Measurements from ENCODE around the gene FARS2.

The FARS2 gene

DNA sequence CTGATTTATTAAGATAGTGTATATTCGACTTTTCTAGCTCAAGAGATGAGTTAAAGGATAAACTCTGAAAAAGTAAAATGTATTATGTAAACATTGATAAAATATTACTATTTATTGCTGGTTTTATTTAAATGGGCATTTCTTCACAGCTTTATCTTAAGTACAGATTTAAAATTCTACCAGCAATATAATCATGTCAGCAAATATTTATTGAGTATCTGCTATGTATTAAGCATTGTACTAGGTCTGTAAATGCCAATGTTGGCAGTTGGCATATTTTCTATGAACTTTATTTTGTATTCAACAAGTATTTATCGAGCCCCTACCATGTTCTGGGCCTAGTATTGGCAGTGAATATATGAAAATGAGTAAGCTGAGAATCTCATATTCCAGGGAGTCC, 231.0 kb downstream of the FARS2 start:
- H3K27me3 ChIP-seq = no peaks in the 10 kb centered on the region
- no peaks in the 10 kb centered on the region for H3K36me3 ChIP-seq
- TF ChIP-seq, protein P1, sequence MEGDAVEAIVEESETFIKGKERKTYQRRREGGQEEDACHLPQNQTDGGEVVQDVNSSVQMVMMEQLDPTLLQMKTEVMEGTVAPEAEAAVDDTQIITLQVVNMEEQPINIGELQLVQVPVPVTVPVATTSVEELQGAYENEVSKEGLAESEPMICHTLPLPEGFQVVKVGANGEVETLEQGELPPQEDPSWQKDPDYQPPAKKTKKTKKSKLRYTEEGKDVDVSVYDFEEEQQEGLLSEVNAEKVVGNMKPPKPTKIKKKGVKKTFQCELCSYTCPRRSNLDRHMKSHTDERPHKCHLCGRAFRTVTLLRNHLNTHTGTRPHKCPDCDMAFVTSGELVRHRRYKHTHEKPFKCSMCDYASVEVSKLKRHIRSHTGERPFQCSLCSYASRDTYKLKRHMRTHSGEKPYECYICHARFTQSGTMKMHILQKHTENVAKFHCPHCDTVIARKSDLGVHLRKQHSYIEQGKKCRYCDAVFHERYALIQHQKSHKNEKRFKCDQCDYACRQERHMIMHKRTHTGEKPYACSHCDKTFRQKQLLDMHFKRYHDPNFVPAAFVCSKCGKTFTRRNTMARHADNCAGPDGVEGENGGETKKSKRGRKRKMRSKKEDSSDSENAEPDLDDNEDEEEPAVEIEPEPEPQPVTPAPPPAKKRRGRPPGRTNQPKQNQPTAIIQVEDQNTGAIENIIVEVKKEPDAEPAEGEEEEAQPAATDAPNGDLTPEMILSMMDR (IDR thresholded peaks at IDR 0.05) = no peak
- no peak overlapping the region for H3K27ac ChIP-seq
- H3K4me1 ChIP-seq (ENCODE audit: control insufficient read depth in 1 of 2, insufficient read depth in 1 of 2, low read depth in 1 of 2, low read length in 1 of 2) = no peaks in the 10 kb centered on the region
- H3K4me3 ChIP-seq (ENCODE audit: low read depth in 1 of 2, low read length in 1 of 2) = no peak overlapping the region
- H3K9me3 ChIP-seq = no peaks in the 10 kb centered on the region

DNA sequence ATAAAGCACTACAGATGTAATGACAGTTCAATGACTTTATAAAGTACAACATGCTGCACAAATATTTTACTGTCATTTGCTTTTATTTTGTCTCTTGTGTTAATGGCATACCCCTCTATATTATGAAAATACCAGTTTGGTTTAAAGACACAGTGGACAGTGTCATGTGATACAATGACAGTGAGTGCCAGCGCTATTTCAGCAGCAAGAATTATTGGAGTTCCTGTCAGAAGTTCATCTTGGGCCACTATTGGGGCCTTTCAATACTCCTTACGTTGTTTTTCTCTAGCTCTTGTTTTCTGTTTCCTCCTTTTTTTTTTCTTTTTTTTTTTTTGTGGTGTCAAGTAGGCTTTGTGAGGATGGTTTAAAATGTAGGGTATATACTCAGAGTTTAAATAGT, 232.5 kb downstream of the FARS2 start:
- Histone ChIP-seq H3K9me3 (no peaks in the 10 kb centered on the region), H3K27ac (no peak overlapping the region), H3K4me1 (ENCODE audit: control insufficient read depth in 1 of 2, insufficient read depth in 1 of 2, low read depth in 1 of 2, low read length in 1 of 2) (no peaks in the 10 kb centered on the region), H3K4me3 (ENCODE audit: low read depth in 1 of 2, low read length in 1 of 2) (no peak overlapping the region), H3K36me3 (no peaks in the 10 kb centered on the region), H3K27me3 (no peaks in the 10 kb centered on the region)
- TF ChIP-seq, protein P1 (IDR thresholded peaks at IDR 0.05) = no peak

DNA sequence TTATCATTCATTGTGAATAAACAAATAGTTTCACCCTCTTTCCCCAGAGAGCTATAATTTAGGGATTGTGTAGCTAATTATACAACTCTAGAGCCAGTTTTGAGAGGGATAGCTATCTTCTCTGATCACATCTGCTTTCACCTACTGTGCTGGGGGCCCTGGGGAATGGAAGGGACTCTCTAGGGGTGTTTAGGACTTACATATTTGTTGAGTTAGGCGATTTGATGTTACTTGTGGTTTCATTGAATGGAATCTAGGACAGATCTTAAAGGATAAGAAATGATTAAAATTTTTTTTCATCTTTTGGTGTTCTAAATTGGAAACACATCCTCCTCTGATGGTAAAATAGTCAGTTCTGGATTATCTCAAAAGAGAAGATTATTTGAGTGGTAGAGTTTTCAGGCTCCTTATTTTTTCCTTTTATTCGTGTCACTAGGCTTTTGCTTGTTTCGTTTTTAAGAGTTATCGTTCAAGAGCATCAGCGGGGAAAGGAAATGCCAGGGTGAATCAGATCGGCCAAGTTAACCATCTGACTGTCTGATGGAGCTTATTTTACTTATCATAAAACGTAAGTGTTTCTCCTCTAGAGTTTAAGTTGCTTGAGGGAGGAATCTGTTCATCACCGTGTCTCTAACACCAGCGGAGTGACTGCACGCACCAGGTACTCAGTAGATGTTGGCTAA, 236.7 kb downstream of the FARS2 start:
- TF ChIP-seq, protein P1 (IDR thresholded peaks at IDR 0.05) = no peak
- Histone ChIP-seq H3K4me3 (ENCODE audit: low read depth in 1 of 2, low read length in 1 of 2) (no peak overlapping the region), H3K36me3 (no peaks in the 10 kb centered on the region), H3K9me3 (no peaks in the 10 kb centered on the region), H3K27me3 (no peaks in the 10 kb centered on the region), H3K27ac (no peak overlapping the region), H3K4me1 (ENCODE audit: control insufficient read depth in 1 of 2, insufficient read depth in 1 of 2, low read depth in 1 of 2, low read length in 1 of 2) (no peaks in the 10 kb centered on the region)

DNA sequence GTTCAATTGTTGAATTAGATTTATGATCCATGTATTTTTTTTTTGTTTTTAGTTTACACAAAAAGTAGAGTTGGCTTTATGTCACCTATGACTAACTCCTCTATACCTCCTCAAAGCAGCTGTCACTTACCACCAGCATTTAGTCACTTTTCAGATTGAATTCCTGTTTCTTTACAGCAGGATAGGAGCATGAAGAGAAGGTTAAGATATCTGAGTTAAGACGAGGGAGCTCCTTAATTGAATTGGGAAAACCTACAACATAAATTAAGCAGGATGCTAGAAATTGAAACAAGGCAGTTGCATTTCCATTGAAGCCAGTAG, 237.2 kb downstream of the FARS2 start:
- Histone ChIP-seq H3K36me3 (no peaks in the 10 kb centered on the region), H3K27ac (no peak overlapping the region), H3K9me3 (no peaks in the 10 kb centered on the region), H3K27me3 (no peaks in the 10 kb centered on the region), H3K4me3 (ENCODE audit: low read depth in 1 of 2, low read length in 1 of 2) (no peak overlapping the region), H3K4me1 (ENCODE audit: control insufficient read depth in 1 of 2, insufficient read depth in 1 of 2, low read depth in 1 of 2, low read length in 1 of 2) (no peaks in the 10 kb centered on the region)
- TF ChIP-seq, protein P1 (IDR thresholded peaks at IDR 0.05) = no peak

DNA sequence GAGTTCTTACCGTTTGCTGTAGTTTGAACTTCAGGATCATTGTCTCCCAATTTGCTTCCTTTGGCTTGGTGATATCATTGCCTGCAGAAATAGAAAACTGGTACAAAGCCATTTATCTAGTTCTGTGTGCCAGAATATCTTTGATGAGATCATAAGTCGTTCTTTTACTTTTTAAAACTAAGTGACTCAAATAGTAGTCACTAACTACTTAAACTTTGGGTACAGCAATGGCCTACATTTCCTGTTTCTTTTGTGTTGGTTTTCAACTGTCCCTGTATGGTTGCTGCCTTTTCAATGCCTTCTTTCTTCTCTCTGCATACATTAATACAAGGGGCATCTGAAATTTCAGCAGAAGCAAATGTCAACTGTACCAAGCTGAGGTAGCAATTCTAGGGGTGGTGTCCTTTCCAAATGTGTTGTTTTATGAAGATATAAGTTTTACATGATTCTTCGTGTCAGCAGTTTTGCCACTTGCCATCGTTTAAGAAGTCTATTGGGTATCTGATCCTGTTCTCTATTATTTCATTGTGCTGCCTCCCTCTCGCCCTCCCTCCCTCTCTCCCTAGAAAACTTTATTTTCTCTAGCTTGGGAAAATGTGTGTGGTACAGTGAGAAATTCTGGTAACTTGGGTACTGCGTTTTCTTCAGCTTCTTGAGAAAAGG, 238.5 kb downstream of the FARS2 start:
- H3K27ac ChIP-seq = no peak overlapping the region
- no peak overlapping the region for H3K4me3 ChIP-seq (ENCODE audit: low read depth in 1 of 2, low read length in 1 of 2)
- no peaks in the 10 kb centered on the region for H3K27me3 ChIP-seq
- H3K4me1 ChIP-seq (ENCODE audit: control insufficient read depth in 1 of 2, insufficient read depth in 1 of 2, low read depth in 1 of 2, low read length in 1 of 2) = no peaks in the 10 kb centered on the region
- TF ChIP-seq, protein P1 (IDR thresholded peaks at IDR 0.05) = no peak
- H3K9me3 ChIP-seq = no peaks in the 10 kb centered on the region
- H3K36me3 ChIP-seq = no peaks in the 10 kb centered on the region

Data from neutrophil (primary cell).